ENCODE results near the gene SLFN5.
A peak's percentile ranks its signal among the peaks of the same experiment; 100 is the strongest.

Gene SLFN5

DNA sequence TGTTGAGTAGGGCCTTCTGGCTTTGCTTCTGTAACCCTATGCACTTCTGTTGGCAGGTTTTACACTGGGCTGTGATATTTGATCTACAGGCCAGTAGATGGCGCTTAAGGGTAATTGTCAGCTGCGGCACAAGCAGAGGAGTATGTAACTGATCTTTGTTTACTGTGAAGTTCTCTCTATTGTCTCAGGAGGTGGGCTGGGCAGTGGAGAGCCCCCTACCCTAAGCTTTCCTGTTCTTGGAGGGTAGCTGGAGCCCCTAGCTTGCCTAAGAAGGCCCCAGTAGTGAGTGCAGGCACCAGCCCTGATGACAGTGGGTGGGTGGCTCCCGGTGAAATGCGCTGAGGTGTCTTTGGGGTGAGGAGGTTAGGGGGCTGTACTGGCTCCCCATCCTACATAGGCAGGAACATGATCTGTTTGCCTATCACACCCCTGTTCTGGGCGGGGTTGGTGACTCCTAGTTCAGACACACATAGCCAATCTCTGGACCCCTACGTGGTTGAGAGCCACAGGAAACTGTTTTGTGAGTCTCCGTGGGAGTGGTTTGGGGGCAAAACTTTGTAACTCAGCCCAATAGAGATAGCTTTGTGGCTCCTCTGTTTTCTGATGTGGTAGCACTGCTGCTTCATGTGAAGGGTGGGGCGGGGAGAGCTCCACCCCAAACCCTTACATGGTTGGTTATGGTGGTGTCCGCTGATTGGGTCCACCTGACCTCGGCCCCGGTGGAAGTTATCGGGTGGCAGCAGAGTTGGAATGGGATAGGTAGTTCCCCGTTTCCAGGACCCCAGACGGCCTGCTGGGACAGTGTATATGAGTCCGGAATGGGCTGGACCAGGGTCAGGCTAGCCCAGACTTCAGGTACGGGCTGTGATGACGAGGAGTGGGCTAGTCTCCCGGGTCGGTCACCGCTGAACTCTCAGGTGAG, 70.2 kb downstream of the SLFN5 start:
- DNase-seq (ENCODE audit: insufficient read length, low spot score) (peak; percentile 26), FAIRE-seq (peak; percentile 97)

GRCh38 chr17:35313875-35314409, 71.1 kb downstream of the SLFN5 start:
- TF ChIP-seq TAF1 (IDR thresholded peaks at IDR 0.05; ENCODE audit: low read depth, low read length) (no peak), POLR2A (IDR thresholded peaks at IDR 0.05; ENCODE audit: low read depth, low read length) (no peak), PAX5 (IDR thresholded peaks at IDR 0.05; ENCODE audit: insufficient read depth, low read length, severe bottlenecking) (no peak), POLR2AphosphoS5 (IDR thresholded peaks at IDR 0.05; ENCODE audit: low read depth, low read length) (no peak), POU2F2 (IDR thresholded peaks at IDR 0.05; ENCODE audit: low read depth, low read length) (no peak), SPI1 (IDR thresholded peaks at IDR 0.05; ENCODE audit: low read depth, low read length) (no peak)
- DNase-seq (ENCODE audit: insufficient read length, low spot score), result no peak
- FAIRE-seq, result no peak

More for the DNA sequence above, 70.2 kb downstream of the SLFN5 start:
- TF ChIP-seq SPI1 (IDR thresholded peaks at IDR 0.05; ENCODE audit: low read depth, low read length), result no peak
- no peak for TF ChIP-seq TAF1 (IDR thresholded peaks at IDR 0.05; ENCODE audit: low read depth, low read length)
- TF ChIP-seq POLR2AphosphoS5 (IDR thresholded peaks at IDR 0.05; ENCODE audit: low read depth, low read length), result no peak
- no peak for TF ChIP-seq POLR2A (IDR thresholded peaks at IDR 0.05; ENCODE audit: low read depth, low read length)
- no peak for TF ChIP-seq POU2F2 (IDR thresholded peaks at IDR 0.05; ENCODE audit: low read depth, low read length)

DNA sequence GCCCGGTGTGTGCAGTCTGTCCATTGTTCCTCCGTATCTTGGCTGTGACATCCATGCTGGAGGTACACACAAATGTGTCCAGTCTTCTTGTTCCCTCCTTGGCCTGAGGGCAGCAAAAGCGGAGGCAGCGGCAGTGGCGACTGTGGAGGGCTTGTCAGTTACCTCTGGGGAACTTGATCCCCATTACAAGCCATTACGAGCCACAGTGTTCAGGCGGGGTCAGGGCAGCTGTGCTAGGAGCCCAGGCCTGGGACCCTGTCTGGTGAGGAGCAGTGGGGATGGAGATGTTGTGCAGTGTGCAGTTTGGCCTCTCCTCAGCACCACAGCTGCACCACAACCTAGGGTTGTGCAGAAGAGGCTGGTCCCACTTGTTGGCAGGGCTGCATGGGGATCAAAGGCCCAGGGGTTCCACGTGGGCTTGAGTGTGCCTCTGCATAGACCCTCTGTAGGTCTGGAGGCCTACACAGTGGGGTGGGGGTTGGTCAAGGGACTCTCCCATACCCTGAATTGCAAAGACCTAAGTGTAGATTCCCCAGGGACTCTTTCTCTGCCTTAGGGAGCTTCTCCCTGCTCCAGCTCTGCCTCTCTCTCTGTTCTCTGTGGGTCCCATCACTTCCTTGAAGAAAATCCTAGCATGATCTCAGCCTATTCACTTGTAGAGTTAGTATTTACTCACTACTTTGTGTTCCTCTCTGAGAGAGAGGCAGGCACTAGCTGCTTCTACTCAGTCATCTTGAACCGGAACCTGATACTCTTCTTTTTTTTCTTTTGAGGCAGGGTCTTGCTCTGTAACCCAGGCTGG, 71.7 kb downstream of the SLFN5 start:
- DNase-seq (ENCODE audit: insufficient read length, low spot score) (no peak), FAIRE-seq (peak; percentile 31)
- TF ChIP-seq PAX5 (IDR thresholded peaks at IDR 0.05; ENCODE audit: insufficient read depth, low read length, severe bottlenecking) (no peak), POLR2A (IDR thresholded peaks at IDR 0.05; ENCODE audit: low read depth, low read length) (no peak), POU2F2 (IDR thresholded peaks at IDR 0.05; ENCODE audit: low read depth, low read length) (no peak), TAF1 (IDR thresholded peaks at IDR 0.05; ENCODE audit: low read depth, low read length) (no peak), POLR2AphosphoS5 (IDR thresholded peaks at IDR 0.05; ENCODE audit: low read depth, low read length) (no peak), SPI1 (IDR thresholded peaks at IDR 0.05; ENCODE audit: low read depth, low read length) (no peak)

DNA sequence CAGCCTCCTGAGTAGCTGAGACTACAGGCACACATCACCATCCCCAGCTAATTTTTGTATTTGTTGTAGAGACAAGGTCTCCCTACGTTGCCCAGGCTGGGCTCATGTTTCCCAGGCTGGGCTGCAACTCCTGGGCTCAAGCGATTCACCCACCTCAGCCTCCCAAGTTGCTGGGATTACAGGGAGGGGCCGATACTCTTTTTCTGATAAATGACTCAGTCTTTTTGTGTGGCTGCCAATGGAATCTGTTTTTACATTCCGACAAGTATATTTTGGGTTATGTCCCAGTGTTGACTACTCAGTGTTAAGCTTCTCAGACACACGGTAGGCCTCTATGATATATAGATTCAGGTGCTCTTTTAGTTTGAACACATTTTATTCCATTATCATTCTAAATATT, 72.4 kb downstream of the SLFN5 start:
- FAIRE-seq, result no peak
- no peak for DNase-seq (ENCODE audit: insufficient read length, low spot score)
- no peak for TF ChIP-seq POLR2AphosphoS5 (IDR thresholded peaks at IDR 0.05; ENCODE audit: low read depth, low read length)
- no peak for TF ChIP-seq POLR2A (IDR thresholded peaks at IDR 0.05; ENCODE audit: low read depth, low read length)
- no peak for TF ChIP-seq TAF1 (IDR thresholded peaks at IDR 0.05; ENCODE audit: low read depth, low read length)
- TF ChIP-seq PAX5 (IDR thresholded peaks at IDR 0.05; ENCODE audit: insufficient read depth, low read length, severe bottlenecking), result no peak
- no peak for TF ChIP-seq POU2F2 (IDR thresholded peaks at IDR 0.05; ENCODE audit: low read depth, low read length)
- no peak for TF ChIP-seq SPI1 (IDR thresholded peaks at IDR 0.05; ENCODE audit: low read depth, low read length)

DNA sequence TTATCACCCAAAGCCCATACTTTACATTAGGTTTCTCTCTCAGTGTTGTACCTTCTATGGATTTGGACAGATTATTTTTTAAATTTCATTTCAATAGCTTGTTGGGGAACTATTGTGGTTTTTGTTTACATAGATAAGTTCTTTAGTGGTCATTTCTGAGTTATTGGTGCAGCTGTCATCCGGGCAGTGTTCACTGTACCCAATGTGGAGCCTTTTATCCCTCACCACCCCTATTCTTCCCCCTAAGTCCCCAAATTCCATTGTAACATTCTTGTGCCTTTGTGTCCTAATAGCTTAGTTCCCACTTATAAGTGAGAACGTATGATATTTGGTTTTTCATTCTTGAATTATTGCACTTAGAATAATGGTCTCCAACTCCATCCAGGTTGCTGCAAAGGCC, 73.1 kb downstream of the SLFN5 start:
- TF ChIP-seq POLR2AphosphoS5 (IDR thresholded peaks at IDR 0.05; ENCODE audit: low read depth, low read length) (no peak), POU2F2 (IDR thresholded peaks at IDR 0.05; ENCODE audit: low read depth, low read length) (no peak), TAF1 (IDR thresholded peaks at IDR 0.05; ENCODE audit: low read depth, low read length) (no peak), POLR2A (IDR thresholded peaks at IDR 0.05; ENCODE audit: low read depth, low read length) (no peak), PAX5 (IDR thresholded peaks at IDR 0.05; ENCODE audit: insufficient read depth, low read length, severe bottlenecking) (no peak), SPI1 (IDR thresholded peaks at IDR 0.05; ENCODE audit: low read depth, low read length) (no peak)

DNA sequence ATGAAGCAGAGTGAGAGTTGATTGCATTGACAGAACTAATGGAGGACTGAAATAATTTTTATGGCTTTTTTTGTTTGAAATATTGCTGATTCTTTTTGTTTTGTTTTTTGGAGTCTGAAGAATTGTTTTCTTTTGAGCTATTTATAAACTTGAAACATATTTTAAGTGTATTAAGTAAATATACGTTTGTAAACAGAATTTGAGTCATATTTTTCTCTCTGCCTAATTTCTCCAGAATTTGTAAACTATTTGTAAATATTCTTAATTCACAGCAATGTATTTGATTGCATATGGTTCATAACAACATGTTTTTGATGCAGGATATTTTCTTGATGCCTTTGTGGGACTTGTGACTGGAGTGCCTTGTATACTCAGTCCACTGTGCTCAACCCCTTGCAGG, 79.9 kb downstream of the SLFN5 start:
- no peak for DNase-seq (ENCODE audit: insufficient read length, low spot score)
- TF ChIP-seq POU2F2 (IDR thresholded peaks at IDR 0.05; ENCODE audit: low read depth, low read length), result no peak
- TF ChIP-seq TAF1 (IDR thresholded peaks at IDR 0.05; ENCODE audit: low read depth, low read length), result no peak
- no peak for TF ChIP-seq PAX5 (IDR thresholded peaks at IDR 0.05; ENCODE audit: insufficient read depth, low read length, severe bottlenecking)
- TF ChIP-seq POLR2AphosphoS5 (IDR thresholded peaks at IDR 0.05; ENCODE audit: low read depth, low read length), result no peak
- no peak for TF ChIP-seq POLR2A (IDR thresholded peaks at IDR 0.05; ENCODE audit: low read depth, low read length)
- TF ChIP-seq SPI1 (IDR thresholded peaks at IDR 0.05; ENCODE audit: low read depth, low read length), result no peak
- FAIRE-seq, result no peak

More for the DNA sequence above, 73.1 kb downstream of the SLFN5 start:
- no peak for FAIRE-seq
- DNase-seq (ENCODE audit: insufficient read length, low spot score), result no peak
